GM18520 (cell line): ENCODE measurements around the gene GNPAT.
"Not testable (repeated sequence)": the region's sequence is repeated elsewhere in the genome, so short reads cannot be mapped to it uniquely, and the experiment has no call there.

ENCODE experiments used
- ATAC-seq: cut with Tn5 transposase; IDR thresholded peaks from one replicate; pipeline ENCODE4 v1.9.1; 2021; ENCODE audit not compliant: unreplicated experiment

Gene GNPAT

DNA sequence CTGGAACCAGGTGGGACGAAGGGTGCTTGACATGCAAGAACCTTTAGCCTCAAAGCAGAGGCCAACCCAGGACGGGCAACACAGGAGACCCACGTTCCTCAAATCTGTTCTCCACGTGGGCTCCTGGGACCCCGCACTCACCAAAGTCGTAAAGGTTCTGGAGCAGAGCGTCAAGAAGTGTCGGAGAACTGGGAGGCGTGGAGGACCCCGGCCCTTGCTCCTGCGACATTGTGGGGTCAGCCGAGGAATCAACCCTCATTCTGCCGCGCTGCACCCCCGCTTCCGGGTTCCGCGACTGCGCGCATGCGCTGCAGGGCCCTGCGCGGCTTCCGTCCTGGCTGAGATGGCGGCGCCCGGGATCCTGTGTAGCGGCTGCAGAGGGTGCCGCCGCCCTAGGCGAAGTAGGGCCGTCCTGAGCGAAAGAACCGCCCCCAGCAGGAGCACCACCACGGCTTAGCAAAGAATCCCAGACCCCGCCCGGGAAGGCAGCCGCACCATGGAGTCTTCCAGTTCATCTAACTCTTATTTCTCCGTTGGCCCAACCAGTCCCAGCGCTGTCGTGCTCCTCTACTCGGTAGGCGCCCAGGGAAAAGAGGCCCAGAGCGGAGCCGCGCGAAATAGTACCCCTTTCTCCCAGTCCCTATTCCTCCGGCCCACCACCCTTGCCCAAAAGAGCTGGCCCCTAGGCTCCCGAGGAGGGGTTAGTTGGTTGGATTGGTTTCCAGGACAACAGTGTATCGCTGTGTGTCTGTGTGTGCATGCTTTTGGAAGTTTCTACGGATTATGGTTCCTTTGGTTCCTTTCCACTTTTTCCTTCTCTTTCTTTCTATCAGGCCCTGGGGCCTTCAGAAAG, at the start of gene GNPAT:
Gene GNPAT (plus strand): TSS at position 330 of the 853 bp plus-strand sequence. CDS start 167 bp downstream, at position 497.
- ATAC-seq = peak; percentile 89

DNA sequence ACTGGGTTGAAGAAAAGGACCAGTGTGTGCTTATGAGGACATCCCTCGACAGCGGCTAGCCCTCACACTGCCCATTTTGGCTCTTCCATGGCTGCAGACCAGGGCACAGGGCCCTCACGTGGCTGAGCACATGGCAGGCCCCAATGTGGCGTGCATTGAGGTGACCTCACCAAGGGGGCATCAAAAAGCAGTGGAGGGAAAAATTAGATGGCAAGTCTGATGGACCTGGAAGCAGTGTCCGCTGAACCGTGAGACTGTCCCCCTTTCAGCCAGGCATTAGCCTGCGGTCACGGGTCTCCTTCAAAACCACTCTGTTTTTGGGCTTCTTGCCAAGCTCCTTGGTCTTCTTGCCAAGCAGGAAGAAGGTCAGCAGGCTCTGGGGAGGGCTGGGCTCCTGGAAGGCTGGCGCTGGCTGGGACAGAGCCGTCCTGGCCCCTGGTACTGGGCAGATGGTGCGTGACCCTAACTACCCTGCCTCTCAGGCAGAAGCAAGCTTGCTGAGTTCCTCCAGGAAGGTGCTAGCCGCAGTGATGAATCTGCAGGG, 48.3 kb upstream of the GNPAT start:
- no peak for ATAC-seq

DNA sequence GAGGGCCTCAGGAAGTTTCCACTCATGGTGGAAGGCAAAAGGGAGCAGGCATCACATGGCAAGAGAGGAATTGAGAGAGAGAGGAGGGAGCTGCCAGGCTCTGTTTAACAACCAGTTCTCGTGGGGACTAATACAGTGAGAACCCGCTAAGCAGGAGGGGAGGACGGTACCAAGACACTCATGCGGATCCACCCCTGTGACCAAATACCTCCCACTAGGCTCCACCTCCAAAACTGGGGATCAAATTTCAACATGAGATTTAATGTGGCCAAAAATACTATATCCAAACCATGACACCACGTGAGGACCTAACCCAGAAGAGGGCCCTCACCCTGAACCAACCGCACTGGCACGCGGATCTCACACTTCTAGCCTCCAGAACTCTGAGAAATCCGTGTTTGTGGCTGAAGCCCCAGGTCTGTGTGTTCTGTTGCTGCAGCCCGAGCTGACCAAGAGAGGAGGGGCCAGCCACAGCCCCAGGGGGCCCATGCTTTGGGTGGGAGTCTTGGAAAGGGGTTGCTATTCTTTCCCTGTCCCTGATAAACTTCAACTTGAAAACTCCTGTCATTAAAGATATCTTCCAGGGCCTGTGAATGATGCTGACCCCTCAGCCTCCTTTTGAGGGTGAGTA, 47.2 kb upstream of the GNPAT start:
- no peak for ATAC-seq

DNA sequence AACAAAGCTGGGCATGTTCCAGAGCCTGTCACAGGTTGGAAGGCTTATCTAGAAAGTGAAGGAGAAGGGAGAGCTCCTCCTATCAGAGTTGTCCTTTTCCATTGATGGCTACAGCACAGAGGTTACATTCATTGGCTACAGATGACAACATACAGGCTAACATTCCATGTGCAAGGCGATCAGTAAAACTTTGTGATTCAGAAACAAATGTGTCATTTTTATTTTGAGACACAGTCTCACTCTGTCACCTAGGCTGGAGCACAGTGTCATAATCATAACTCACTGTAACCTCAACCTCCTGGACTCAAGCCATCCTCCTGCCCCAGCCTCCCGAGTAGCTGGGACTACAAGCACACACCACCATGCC, 46.6 kb upstream of the GNPAT start:
- no peak for ATAC-seq

- ATAC-seq = no peak
Observed at GRCh38 chr1:231194843-231195516, 46.0 kb upstream of the GNPAT start.

GRCh38 chr1:231196307-231196706, 44.7 kb upstream of the GNPAT start:
- ATAC-seq = no peak

DNA sequence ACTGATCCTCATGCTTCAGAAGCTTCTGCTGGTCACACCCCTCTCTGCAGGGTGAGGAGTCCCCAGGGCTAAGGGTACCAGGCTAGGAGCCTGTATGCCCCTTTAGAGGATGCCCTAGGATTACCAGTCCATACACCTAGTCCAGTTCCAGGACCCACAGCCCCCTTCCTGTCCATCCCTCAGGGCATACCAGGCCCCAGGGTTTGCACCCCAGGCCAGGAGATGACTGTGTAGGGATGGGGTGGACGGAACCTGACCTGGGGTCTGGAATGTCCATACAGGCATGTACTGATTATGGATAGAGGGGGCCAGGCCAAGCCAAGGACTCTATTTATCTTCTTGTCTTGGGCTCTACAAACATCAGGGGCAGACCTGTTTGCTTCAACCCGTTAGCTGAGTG, 44.3 kb upstream of the GNPAT start:
- ATAC-seq = no peak

DNA sequence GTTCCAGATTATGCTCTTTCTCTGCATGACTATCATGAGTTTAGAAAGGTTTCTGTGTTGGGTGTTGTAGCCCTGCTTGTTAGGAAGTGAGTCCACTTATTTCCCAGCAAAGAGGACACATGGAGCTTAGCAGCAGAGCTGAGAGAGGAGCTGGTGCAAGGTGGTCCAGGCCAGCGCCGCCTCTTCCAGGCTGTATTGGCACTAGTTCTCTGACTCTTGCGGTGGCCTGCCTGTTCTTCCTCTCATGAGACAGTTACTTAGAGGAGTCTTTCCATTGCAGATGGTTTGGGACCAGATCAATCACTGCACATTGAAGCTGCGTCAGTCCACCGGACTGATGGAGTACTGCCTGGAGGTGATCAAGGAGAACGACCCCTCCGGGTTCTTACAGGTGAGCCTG, 41.1 kb upstream of the GNPAT start:
- ATAC-seq = no peak

DNA sequence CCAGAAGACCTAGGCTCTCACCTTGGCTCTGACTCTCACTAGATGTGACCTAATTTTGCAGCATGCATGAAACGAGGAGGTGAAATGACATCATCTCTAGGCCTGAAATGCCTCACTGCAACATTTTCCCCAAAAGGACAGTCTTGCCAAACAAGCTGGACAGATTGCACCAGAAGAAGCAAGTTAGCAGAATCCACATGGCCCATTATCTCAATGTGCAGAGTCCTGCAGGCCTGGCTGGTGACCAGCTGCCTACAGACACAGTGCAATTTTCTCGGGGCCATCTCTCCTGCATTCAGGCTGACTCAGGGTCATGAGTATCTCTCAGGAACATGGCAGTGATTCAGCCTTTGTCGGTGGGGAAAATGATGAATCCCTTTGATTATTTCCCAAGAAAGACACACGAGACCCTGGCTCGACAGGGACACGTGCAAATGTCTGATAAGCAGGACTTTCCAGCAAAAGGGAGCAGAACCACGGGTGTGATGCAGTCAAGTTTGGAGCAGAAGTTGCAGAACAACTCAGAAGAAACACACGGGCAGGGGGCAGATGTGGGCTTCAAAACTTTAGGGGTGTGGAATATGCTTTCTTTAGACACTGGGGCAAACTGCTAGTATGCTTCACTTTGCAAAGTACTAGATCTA, 40.5 kb upstream of the GNPAT start:
- ATAC-seq = no peak

DNA sequence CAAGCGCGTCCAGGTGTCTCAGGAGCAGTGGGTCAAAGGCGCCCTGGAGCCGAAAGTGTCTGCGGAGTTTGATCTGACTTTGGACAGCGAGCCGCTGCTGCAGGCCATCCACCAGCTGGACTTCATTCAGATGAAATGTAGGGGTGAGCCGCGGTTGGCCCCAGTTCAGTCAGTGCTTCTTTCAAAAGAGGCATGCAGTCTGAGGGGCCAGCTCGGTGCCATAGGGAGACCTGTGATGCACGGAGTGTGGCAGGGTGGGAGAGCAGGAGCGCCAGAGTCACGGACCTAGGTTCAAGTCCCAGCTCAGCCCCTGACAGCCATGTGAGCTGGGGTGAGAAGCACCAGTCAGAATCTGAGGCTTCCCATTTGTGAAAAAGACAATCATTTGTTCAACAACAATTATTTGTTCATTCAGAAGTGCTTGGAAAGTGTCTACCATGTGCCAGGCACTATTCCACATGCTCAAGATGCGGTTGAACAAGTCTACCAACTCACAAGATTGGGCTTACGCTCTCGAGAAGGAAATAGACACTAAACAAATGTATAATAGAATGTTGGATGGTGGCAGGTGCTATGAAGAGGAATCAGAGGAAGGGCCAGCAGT, 39.5 kb upstream of the GNPAT start:
- ATAC-seq = no peak

GRCh38 chr1:231201979-231202633, 38.9 kb upstream of the GNPAT start:
- ATAC-seq = no peak

- ATAC-seq = no peak
Observed at GRCh38 chr1:231203259-231204057, 37.6 kb upstream of the GNPAT start.

- no peak for ATAC-seq
Observed at GRCh38 chr1:231206856-231207255, 34.2 kb upstream of the GNPAT start.

- ATAC-seq = no peak
Observed at GRCh38 chr1:231207437-231207836, 33.6 kb upstream of the GNPAT start.

- no peak for ATAC-seq
Observed at GRCh38 chr1:231208980-231209379, 32.0 kb upstream of the GNPAT start.

DNA sequence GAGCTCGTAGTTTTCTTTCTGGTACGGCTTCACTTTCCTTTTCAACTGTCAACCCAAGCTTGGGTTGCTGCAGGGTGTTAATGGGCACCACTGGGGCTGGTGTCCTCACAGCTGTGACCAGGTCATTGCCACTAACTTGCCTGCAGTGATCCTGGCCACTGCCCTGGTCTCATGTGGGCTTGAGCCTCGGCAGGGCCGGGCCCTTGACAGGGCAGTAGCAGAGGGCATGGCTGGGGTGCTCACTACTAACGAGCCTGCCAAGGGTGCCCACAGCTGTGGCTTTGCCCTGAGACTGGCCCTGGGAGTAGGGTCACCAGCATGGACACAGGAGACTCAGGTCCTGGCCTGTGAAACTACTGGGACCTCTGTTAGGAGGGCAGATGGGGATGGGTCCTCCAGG, 31.5 kb upstream of the GNPAT start:
- no peak for ATAC-seq

GRCh38 chr1:231210126-231210525, 30.9 kb upstream of the GNPAT start:
- ATAC-seq = no peak

GRCh38 chr1:231211005-231211857, 29.8 kb upstream of the GNPAT start:
- peak; percentile 91 for ATAC-seq

GRCh38 chr1:231212301-231212700, 28.7 kb upstream of the GNPAT start:
- not testable (repeated sequence) for ATAC-seq
